Hypothalamus (tissue), 51 donors: ENCODE data around the gene DUOXA2.
A peak's percentile ranks its signal among the peaks of the same experiment; 100 is the strongest.

Experiments used
- DNase-seq, 51 donors: peaks; one replicate each; lab custom pipeline; 2025; lab: John Stamatoyannopoulos, UW

DUOXA2 gene

DNA sequence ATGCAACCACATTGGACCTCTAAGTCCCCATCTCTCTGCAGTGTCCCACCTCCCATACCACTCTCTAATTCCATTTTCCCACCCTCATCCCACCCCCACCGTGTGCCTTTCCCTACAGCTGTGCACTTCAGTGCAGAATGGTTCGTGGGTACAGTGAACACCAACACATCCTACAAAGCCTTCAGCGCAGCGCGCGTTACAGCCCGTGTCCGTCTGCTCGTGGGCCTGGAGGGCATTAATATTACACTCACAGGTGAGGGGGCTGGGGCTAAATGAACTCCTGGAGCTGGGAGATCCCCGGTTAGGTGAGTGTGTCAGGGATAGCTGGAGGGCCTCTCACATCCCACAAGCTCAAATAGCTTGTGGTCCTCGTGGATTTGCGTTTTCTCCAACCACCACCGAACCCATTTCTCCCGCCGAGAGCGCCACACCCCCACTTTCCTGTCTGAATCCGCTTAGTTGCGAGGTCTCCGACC is 1.9 kb downstream of the DUOXA2 start:
- no peak for DNase-seq

DNA sequence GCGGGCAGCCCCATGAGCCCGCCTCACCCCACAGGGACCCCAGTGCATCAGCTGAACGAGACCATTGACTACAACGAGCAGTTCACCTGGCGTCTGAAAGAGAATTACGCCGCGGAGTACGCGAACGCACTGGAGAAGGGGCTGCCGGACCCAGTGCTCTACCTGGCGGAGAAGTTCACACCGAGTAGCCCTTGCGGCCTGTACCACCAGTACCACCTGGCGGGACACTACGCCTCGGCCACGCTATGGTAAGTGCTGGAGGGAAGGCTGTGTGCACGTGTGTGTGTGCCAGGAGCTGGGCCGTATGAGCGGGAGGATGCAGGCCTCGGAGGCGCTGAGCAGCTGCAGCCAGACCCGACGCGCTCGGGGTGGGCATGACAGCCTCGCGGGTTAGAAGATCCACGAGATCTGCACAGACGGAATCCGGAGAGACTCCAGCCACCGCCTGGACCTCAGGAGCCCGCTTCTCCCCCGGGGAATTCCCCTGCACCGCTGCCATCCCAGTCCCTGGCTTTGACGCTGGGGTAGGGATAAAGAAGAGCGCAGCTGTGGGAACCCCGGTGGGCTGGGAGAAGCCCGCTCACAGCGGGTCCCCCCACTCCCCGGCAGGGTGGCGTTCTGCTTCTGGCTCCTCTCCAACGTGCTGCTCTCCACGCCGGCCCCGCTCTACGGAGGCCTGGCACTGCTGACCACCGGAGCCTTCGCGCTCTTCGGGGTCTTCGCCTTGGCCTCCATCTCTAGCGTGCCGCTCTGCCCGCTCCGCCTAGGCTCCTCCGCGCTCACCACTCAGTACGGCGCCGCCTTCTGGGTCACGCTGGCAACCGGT is 2.6 kb downstream of the DUOXA2 start:
- no peak for DNase-seq

DNA sequence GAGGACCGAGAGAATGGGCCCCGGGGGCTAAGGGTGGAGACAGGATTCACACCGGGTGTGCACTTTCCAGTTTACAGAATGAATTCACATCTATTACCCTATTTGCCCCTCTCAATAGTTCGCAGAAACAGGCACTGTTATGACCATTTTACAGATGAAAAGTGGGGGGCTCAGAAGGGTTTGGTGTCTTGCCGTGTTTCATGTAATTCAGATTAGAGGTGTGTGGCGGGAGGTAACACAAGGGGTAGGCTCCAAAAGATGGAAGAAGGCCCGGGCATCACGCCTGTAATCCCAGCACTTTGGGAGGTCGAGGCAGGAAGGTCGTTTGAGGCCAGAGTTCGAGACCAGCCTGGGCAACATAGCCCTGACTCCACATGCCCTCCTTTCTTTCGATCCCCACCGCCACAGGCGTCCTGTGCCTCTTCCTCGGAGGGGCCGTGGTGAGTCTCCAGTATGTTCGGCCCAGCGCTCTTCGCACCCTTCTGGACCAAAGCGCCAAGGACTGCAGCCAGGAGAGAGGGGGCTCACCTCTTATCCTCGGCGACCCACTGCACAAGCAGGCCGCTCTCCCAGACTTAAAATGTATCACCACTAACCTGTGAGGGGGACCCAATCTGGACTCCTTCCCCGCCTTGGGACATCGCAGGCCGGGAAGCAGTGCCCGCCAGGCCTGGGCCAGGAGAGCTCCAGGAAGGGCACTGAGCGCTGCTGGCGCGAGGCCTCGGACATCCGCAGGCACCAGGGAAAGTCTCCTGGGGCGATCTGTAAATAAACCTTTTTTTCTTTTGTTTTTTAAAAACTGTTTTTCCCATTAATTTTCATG is 3.4 kb downstream of the DUOXA2 start:
- no peak for DNase-seq

GRCh38 chr15:45118131-45118588 is 4.0 kb downstream of the DUOXA2 start:
- DNase-seq, result peak in 50 of 51 donors; percentile 8 to 93 (median 72)

GRCh38 chr15:45118996-45119395 is 4.9 kb downstream of the DUOXA2 start:
- DNase-seq, result no peak

DNA sequence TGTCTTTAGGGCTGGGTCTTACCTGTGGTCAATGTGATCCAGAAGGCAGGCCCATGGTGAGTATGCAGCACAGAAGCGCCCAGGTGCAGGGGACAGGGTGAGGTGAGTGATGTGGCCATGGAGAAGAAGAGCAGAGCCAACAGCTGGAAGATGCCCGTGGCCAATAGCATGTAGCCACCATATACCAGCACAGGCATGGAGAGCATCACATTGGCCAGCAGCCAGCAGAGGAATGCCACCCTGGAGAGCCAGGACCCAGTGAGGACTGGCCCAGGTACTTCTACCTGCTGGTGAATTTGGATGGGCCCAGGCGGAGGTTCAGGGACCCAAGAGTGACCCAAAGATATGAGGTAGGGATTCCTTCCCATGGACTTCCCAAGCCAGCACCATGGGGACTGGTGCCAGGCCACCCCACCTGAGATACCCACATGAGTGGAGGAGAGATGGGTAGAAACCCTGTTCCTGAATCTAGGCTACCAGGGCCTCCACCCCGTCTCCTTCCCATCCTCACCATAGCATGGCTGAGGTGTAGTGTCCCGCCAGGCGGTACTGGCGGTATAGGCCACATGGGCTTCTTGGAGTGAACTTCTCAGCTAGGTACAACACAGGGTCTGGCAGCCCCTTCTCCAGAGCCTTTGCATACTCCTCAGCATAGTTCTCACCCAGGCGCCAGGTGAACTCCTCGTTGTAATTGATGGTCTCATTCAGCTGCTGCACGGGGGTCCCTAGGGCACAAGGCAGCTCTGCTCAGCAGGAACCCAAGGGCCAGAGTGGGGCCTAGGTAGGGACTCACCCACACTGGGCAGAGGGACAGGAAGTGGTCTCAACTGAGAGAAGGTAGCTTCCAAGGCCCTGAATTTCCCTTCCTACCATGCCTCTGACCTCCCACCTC is 6.2 kb downstream of the DUOXA2 start:
- no peak for DNase-seq

GRCh38 chr15:45121020-45121419 is 6.9 kb downstream of the DUOXA2 start:
- no peak for DNase-seq

GRCh38 chr15:45121706-45122417 is 7.7 kb downstream of the DUOXA2 start:
- no peak for DNase-seq

GRCh38 chr15:45122719-45123118 is 8.6 kb downstream of the DUOXA2 start:
- DNase-seq, result no peak

DNA sequence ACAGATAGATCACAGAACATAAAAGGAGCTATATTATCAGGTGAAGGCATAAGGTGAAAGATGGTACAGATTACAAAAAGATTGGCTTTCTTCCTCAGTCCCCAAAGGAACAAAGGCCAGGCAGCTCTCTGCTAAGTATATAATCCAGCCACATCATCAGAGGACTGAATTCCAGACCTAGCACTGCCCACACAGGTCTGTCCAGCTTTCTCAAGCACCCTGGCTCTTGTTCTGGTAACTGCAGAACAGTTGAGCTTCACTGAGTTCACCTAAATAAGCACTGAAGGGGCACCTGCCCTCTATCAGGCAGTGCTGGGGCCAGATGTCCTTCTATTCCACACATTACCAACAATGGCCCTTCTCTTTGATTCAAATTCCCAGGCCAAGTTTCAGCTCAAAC is 9.3 kb downstream of the DUOXA2 start:
- no peak for DNase-seq

DNA sequence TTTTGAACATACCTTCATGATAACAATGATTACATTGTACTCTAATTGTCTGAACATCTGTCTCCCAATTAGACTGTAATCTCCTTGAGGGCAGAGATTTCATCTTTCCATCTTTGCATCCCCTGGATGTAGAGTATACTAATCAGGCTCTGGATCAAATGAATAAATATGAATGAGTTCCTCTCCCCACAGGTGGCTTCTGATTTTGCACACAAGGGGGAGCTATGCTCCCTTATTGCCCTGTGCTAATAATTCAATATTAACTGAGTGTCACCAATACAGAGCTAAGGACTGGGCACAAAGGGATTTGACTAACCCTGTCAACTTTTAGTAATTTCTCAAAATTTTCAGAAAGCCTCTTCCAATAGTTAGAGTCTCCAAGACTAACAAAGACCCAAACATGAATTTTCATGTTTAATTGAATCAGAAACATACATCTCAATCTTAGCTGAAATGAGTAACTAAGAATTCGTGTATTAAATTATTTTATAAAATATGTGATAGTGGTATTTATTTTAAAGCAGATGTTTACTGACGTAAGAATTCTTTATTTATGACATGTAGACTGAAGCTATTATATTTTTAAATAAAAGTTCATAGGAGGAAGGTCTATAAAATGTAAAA is 12.5 kb downstream of the DUOXA2 start:
- no peak for DNase-seq

GRCh38 chr15:45128971-45129639 is 15.0 kb downstream of the DUOXA2 start:
- DNase-seq, result no peak

- DNase-seq, result peak in 6 of 51 donors; percentile 2 to 35 (median 15)
These were observed 15.6 kb downstream of the DUOXA2 start, which contains the start of the genes DUOX1 and DUOXA1 for GRCh38 chr15:45129651-45130129. Gene DUOX1, plus strand, starts transcription at chr15:45129994. Its CDS starts 1,973 bp downstream, at chr15:45131967. Gene DUOXA1, minus strand, starts transcription at chr15:45129879. Its CDS starts 6,865 bp downstream, at chr15:45123014.

- no peak for DNase-seq
These were observed 16.3 kb downstream of the DUOXA2 start for GRCh38 chr15:45130291-45131000.

- no peak for DNase-seq
These were observed 17.4 kb downstream of the DUOXA2 start for GRCh38 chr15:45131510-45131909.

DNA sequence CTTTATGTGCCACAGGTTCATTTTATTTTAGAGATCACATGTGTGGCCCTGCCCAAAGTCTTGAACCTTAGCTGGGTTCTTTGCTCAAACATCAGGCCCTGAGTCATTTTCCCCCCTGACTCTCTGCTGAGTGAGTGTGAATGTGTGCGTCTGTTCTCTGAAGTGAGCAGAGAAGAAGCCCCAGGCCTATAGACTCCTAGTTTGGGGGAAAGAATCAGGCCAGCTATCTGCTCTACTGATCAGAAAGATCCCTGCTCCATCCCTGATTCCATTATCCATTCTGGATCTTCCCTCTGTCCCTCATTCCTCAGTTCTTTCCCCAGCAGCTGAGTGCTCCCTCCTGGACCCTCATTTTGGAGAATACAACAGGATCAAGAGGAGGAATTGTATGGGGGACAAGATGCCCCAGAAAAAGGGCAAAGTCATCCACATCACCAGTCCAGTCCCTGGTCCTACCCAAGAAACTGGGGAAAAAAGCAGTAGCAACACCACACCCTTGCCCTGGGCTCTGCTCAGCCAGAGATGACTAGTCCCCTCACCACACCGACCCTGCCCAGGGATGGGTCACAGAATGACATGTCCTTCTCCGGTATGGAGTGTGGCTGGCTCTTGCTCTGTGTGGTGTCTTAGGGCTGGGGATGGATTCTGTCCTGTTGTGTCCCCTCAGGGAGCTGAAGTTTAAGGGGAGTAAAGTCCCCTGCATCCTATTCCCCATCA is 18.9 kb downstream of the DUOXA2 start:
- DNase-seq, result no peak

DNA sequence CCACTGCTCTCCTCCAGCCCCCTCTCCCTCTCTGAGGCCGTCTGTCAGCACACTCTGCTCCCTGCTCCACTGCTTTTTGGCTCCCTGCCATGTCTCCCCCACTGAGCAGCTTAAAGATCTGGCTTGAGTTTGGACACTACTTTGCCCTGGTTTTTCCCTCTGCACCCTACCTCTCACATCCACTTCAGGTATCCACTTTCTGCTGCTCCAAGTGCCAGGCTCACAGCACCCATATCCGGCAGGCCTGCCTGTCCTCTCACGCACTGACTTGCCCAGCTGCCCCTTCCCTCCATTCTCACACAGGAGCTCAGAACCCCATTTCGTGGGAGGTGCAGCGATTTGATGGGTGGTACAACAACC is 19.4 kb downstream of the DUOXA2 start:
- DNase-seq, result no peak
